Femur (tissue), 1 donor: ENCODE measurements around the gene AURKAIP1.
"Not testable (repeated sequence)": the region's sequence is repeated elsewhere in the genome, so short reads cannot be mapped to it uniquely, and the experiment has no call there.

Source experiments
- DNase-seq: peaks from one replicate; pipeline ENCODE4 v3.0.0-alpha.2; 2017

Gene AURKAIP1

DNA sequence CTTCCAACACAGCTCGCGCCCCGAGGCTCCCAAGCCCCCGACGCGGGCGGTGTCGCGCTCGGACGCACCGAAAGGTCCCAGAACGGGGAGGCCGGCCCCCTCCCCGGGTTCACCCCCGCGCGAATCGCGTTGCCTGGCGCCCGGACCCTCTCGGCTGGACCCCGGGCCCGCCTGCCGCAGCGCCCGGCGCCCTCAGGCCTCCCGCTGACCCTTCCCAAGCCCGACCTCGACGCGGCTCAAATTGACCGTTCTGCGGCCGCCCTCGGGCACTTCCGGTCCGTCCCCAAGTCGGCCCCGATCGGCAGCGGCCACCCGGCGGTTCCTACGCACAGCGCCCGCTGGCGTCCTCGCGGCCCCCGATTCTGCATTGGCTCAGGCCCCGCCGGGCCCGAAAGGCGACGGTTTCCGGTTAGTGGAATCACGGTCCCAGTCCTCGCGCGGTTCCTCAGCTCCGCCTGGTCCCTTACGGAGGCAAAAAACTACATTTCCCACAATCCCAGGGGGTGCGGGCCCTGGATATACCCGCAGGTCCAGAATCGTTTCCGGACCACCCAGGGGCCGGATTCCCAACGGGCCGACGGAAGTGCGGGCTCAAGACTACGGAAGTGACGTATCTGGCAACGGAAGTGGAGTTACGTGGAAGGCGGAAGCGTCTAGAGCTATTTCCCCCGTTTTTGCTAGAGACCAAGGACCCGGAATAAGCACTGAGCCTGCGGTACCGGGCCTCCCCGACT is at the start of gene AURKAIP1:
Gene AURKAIP1, minus strand, starts transcription at position 279 of the 734 bp plus-strand sequence. CDS start 451 bp downstream, outside the sequence.
- DNase-seq: peak; percentile 99

GRCh38 chr1:1424707-1425106 is 49.7 kb upstream of the AURKAIP1 start:
- no peak for DNase-seq

GRCh38 chr1:1423245-1423597 is 48.2 kb upstream of the AURKAIP1 start:
- DNase-seq: no peak

DNA sequence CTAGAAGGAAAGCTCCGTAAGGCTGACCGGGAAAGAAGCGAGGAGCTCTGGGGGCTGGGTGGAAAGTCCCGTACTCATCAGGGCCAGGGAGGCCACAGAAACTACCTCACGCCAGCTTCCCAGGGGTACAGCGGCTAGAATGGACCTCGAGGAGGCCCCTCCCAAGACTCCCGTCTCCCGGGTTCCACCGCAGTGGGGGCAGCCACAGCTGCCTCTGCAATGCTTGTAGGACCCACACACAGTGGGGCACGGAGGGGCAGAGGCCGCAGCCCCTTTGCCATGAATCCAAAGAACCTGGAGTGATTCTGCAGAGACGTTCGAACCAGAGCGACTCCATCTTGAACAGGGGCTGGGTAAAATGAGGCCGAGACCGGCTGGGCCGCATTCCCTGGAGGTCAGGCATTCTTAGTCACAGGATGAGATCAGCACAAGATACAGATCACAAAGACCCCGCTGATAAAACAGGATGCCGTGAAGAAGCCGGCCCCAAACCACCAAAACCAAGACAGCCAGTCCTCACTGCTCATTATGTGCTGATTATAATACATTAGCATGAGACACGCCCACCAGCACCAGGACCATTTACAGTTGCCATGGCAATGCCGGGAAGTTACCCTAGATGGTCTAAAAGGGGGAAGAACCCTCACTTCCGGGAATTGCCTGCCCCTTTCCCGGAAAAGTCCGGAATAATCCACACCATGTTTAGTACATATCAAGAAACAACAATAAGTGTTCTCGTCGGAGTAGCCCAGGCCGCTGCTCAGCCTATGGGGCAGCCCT is 47.6 kb upstream of the AURKAIP1 start:
- peak; percentile 45 for DNase-seq

GRCh38 chr1:1421907-1422464 is 47.0 kb upstream of the AURKAIP1 start:
- DNase-seq: no peak

DNA sequence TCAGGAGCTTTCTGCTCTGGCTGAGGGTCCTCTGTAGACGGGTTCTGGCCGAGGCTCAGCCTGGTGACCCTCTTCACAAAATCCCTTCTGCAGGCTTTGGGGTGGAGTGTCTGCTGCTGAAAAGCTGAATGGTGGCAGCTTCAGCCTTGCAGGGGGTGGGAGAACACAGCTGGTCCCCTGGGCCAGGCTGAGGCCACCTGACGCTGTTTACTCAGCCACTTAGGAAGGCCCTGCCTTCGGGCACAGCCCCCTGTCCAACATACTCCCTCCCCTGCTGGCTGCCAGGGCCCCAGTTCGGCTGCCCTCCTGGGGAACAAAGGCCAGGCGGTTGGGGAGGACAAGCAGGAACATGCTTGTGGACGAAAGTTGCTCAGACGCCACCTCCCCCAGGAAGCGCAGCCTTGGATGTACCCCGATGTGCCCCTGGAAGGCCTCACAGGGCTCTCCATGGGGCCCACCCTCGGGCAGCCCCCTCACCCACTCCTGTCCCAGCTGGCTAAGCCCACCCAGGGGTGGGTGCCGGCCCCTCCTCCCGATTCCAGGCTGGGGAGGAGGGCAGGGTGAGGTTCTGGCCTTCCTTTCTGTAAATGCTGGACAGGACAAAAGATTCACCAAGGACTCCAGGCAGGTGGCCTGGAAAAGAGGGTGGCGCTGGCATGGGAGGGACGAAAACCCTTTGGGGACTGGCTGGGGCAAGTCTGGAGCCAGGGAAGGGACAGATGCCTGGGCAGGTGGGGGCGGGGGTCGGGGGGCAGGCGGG is 46.3 kb upstream of the AURKAIP1 start, which contains the start of gene ANKRD65:
Gene ANKRD65, minus strand, starts transcription at position 130 of the 760 bp plus-strand sequence. CDS start 271 bp downstream, outside the sequence.
- DNase-seq: no peak

GRCh38 chr1:1420654-1421141 is 45.7 kb upstream of the AURKAIP1 start:
- DNase-seq: peak; percentile 28

GRCh38 chr1:1419813-1420653 is 45.0 kb upstream of the AURKAIP1 start:
- peak; percentile 44 for DNase-seq

- DNase-seq: no peak
Observed at GRCh38 chr1:1419363-1419812, 44.4 kb upstream of the AURKAIP1 start.

- DNase-seq: peak; percentile 11
Observed at GRCh38 chr1:1418464-1419362, 43.7 kb upstream of the AURKAIP1 start.

GRCh38 chr1:1417825-1418463 is 42.9 kb upstream of the AURKAIP1 start:
- not testable (repeated sequence) for DNase-seq

- not testable (repeated sequence) for DNase-seq
Observed at GRCh38 chr1:1417396-1417795, 42.4 kb upstream of the AURKAIP1 start.

DNA sequence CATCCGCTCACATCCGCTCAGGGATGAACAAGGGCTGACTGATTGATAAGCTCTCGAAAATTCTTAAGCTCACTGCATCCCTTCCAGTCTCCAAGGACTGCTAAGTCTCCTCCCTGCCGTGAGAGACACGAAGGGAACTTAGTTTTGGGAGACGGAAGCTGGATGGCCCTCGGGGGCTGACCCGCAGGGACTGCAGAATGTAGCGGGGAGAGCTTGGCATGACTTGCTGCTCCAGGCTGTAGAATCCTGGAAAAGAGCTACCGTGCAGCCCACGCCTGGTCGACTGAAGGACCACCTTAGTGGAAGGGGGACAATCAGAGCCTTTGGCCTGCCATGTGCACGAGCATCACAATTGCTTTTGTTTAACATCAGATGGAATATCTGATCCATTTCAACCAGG is 40.7 kb upstream of the AURKAIP1 start:
- DNase-seq: no peak

GRCh38 chr1:1412311-1412902 is 37.4 kb upstream of the AURKAIP1 start:
- DNase-seq: not testable (repeated sequence)

GRCh38 chr1:1411626-1412025 is 36.6 kb upstream of the AURKAIP1 start:
- no peak for DNase-seq

- DNase-seq: not testable (repeated sequence)
Observed at GRCh38 chr1:1410238-1410637, 35.2 kb upstream of the AURKAIP1 start.

GRCh38 chr1:1407636-1408318 is 32.8 kb upstream of the AURKAIP1 start:
- DNase-seq: peak; percentile 32

GRCh38 chr1:1406821-1407635 is 32.0 kb upstream of the AURKAIP1 start, which contains the start of gene MRPL20:
MRPL20 (minus strand) TSS chr1:1407293; CDS start chr1:1407217, 76 bp downstream.
- peak; percentile 97 for DNase-seq
